GM12874 (cell line): ENCODE measurements around the gene DCLK3.
A peak's percentile ranks its signal among the peaks of the same experiment; 100 is the strongest.

ENCODE experiments used
- CTCF ChIP-seq: IDR thresholded peaks from 2 replicates; pipeline ENCODE4 v1.5.1; 2011; ENCODE audit warnings: low read depth, mild to moderate bottlenecking, control low read depth, low read length, moderate library complexity; ENCODE audit not compliant: insufficient read depth

DCLK3 gene

GRCh38 chr3:36800533-36801116 is 36.3 kb upstream of the DCLK3 start:
- no peak for TF ChIP-seq CTCF

- TF ChIP-seq CTCF = no peak
Measured at GRCh38 chr3:36796881-36797280, 32.5 kb upstream of the DCLK3 start.

DNA sequence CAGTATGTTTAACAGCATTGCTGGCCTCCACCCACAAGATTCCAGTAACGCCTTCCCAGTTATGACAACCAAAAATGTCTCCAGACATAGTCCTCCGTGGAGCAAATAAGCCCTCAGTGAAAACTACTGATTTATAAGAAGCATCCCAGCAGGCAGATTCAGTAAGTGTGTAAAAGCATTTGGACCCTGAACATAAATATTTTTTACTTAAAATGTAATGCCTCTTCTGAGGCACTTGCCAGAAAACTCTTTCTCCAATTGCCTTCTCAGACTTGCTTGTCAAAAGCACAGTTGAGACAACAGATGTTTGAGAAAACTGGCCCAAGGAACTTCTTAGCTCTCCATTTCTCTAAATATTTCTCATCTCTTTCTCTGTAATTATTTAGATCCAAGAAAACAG is 31.8 kb upstream of the DCLK3 start:
- TF ChIP-seq CTCF = no peak

- no peak for TF ChIP-seq CTCF
Measured at GRCh38 chr3:36795622-36796021, 31.3 kb upstream of the DCLK3 start.

GRCh38 chr3:36792342-36792741 is 28.0 kb upstream of the DCLK3 start:
- TF ChIP-seq CTCF = peak; percentile 35; the same call in 1 of the 2 replicates

DNA sequence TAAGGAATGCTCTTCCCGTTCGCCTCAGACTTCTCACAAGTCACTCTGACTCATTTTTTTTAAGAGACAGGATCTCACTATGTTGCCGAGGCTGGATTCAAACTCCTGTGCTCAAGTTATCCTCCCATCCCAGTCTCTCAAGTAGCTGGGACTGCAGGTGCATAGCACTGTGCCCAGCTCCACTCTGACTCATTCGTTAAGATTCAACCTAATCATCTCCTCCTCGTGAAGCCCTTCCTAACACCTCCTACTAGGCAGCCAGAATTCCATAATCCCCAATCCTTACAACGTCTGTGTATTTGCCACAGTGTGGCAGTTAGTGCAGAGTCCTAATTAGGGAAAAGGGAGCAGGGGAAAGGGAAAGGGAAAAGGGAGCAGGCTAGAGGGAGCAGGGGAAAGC is 26.4 kb upstream of the DCLK3 start:
- TF ChIP-seq CTCF = no peak

GRCh38 chr3:36786921-36787890 is 22.9 kb upstream of the DCLK3 start:
- TF ChIP-seq CTCF = no peak
